ENCODE data around the gene PLCXD3.

PLCXD3 gene

GRCh38 chr5:41413074-41413473 is 97.3 kb downstream of the PLCXD3 start:
- no peak for DNase-seq (ENCODE audit: low read depth)

GRCh38 chr5:41412496-41412895 is 97.9 kb downstream of the PLCXD3 start:
- no peak for DNase-seq (ENCODE audit: low read depth)

GRCh38 chr5:41410737-41411136 is 99.7 kb downstream of the PLCXD3 start:
- DNase-seq (ENCODE audit: low read depth) = no peak

DNA sequence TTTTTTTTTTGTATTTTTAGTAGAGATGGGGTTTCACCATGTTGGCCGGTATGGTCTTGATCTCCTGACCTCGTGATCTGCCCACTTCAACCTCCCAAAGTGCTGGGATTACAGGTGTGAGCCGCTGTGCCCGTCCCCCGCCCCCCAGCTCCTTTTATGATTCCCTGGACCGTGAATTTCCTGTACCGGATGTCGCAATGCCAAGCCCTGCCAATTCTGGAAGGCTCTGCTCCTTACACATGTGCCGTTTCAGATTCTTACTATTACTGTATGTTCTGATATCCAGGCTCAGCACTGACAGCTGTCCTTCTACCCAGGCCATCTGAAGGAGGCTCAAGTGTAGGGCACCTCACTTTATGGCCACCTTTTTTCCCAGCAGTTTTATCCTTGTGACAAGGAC is 100.1 kb downstream of the PLCXD3 start:
- no peak for DNase-seq (ENCODE audit: low read depth)

DNA sequence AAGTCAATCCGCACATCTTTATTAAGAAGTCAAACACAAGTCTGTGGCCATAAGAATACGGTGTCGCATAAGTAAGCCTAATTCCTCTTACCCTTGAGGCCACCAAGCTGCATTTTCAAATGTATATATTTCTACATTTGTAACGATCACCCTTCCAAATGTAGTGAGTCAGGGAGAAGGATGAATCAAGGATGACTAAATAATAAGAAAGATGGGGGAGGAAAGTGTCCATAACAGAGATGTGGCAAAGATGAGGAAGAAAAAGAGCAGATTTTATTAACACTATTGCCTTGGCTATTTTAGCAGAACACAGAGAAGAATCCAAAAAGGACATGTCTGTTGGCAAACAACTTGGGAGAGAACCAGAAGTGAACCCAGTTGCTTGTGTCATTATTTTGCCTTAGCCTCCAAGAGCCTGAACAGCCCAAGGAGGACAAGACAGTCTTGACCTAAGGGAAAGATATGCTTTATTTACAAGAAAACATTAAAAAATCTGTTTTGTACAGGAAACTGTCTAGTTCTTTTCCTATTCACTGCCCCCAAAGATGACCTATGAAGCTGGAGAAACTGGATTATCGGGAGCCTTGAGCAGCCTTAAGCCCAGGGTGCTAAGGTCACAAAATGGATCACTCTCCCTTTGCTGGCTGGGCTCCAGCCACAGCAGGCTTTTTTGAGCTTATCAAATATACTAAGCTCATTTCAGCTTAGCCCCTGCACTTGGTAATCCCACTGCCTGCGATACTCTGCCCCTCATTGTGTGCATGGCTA is 101.5 kb downstream of the PLCXD3 start:
- DNase-seq (ENCODE audit: low read depth) = no peak

DNA sequence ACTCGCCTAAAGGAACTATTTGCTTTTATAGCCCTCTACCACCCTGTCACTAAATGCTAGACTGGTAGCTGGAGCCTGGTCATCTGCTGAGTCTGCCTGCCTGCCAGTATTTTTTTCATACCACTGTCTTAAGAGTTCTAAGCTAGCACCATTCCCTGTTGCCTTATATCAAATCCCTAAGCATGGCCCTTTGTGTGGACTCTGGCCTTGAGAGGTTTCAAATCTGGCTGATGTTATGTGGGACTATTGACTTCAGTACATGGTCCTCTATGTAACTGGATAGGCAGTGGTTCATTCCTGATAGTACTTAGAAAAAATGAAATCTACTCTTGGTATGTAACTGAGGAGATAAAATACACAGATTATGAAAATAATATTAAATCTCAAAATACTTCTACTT is 103.5 kb downstream of the PLCXD3 start:
- DNase-seq (ENCODE audit: low read depth) = no peak

DNA sequence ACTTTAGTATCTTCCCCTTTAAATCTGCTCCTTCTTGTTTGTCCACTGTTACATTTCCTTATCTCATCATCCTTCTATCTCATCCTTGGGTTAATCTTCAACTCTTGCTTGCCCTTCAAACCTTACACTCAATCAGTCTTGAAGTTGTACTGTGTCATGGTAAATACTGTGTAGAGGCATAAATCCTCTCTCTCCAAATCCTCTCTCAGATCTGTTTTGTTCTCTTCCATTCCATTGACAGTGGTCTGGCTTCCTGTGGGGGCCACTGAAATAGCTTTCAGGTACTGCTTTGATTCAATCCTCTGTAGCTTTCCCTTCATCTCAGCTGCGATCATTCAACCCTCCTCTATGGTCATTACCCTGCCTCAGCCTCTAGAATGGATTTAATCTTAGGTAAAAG is 104.0 kb downstream of the PLCXD3 start:
- no peak for DNase-seq (ENCODE audit: low read depth)

DNA sequence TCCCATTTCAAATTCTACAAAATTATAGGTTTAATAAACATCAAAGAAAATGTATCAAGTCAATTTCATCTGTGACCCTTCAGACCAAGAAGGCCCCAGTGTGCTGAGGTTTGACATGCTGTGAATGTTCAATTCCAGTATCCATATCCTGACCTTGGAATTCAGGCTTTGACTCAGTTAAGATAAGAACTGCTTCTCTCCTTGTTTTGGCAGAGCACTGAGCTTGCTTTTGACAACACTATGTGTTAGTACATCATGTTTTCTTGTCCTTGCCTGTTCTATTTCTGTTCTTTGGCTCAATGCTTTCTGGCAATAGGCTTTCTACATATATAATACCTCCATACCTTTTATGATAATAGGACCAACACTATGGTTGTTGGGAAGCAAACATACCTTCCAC is 105.6 kb downstream of the PLCXD3 start:
- no peak for DNase-seq (ENCODE audit: low read depth)

GRCh38 chr5:41403846-41404245 is 106.6 kb downstream of the PLCXD3 start:
- DNase-seq (ENCODE audit: low read depth) = no peak

DNA sequence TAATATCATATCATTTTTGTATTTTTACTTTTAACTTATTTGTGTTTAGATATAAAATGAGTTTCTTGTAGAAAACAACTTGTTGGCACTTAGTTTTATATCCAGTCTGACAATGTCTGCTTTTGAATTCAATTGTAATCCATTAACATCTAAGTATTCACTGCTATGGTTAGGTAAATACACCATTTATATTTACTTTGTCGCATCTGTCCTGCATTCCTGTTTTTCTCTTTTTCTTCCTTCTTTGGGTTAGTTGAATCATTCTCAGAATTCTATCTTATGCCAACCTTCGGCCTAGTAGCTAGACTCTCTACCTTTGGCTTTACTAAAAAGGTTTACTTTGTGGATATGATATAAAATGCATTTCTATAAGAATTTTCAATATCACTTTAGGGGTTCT is 107.6 kb downstream of the PLCXD3 start:
- DNase-seq (ENCODE audit: low read depth) = no peak

DNA sequence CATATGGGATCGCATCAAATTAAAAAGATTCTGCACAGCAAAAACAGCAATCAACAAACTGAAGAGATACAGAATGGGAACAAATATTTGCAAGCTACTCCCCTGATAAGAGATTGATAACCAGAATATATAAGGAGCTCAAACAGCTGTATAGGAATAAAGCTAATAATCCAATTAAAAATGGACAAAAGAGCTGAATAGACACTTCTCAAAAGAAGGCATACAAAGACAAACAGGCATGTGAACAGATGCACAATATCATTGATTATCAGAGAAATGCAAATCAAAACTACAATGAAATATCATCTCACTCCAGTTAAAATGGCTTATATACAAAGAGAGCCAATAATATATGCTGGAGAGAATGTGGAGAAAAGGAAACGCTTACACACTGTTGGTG is 110.6 kb downstream of the PLCXD3 start:
- DNase-seq (ENCODE audit: low read depth) = no peak

DNA sequence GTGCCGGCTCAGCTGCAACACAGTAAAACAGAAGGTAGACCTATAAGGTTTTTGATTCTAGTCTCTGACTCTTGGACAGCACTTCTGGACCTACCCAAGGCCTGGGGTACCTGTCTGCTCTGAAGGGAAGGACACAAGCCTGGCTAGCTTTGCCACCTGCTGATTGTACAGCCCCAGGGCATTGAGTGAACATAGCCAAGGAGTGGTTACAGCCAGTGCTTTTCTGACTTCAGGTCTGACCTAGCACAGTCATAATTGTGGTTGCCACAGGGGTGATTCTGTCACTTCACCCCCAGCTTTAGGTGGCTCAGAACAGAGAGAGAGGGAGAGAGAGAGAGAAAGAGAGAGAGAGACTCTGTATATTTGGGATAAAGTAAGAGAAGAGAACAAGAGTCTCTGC is 118.4 kb downstream of the PLCXD3 start:
- DNase-seq (ENCODE audit: low read depth) = no peak

GRCh38 chr5:41374631-41375030 is 135.8 kb downstream of the PLCXD3 start:
- DNase-seq (ENCODE audit: low read depth) = no peak

DNA sequence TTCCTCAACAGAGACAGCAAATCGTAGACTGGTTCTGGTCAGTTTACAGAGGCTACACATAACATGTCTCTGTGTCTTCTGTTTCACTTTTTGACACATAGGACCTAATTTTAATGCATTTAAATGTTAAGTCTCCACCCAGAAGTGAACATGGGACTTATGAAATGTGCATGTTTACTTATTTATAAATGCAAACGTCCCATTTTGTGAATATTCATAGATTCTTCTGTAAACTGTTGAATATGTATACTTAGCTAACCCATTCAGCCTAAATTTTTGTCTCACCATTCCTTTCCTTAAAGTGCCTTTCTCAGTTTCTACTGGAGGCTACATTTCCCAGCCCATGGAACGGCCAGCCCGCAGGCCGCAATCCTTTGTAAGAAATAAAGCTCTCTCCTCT is 137.2 kb downstream of the PLCXD3 start:
- DNase-seq (ENCODE audit: low read depth) = no peak

DNA sequence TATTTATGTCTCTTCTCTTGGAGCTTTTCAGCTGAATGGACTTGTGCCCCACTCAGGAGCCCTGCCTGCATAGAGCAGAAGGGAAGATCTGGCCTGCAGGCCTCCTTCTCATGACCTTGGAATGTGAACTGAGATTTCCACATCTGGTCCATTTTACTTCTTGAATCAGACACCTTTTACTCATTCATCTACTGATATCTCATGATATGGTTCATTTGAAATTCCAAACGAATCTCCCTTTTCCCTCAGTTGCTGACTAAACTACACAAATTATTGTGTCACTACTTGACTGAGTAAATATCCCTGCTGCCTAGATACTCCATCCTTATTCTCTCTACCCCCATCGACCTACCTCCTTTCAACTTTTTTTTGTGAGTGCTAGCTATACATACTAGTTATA is 138.7 kb downstream of the PLCXD3 start:
- DNase-seq (ENCODE audit: low read depth) = no peak

DNA sequence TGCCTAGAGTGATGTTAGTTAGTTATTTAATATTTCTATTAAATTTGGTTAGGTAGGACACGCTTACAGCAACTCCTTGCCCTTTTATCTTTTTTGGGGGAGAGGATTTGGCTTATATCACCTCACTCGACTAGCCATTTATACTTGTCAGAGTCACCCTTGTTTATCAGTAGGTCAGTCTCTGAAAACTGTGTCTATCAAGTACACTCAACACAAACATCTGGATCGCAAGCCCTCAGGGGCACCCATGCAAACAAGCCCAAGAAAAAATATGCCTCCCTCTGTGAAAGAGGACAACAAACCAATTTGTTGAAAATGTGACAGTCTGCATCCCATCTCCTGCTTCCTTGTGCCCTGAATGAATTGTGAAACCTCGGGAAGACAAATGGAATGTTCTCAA is 139.9 kb downstream of the PLCXD3 start:
- no peak for DNase-seq (ENCODE audit: low read depth)

GRCh38 chr5:41369799-41370198 is 140.6 kb downstream of the PLCXD3 start:
- no peak for DNase-seq (ENCODE audit: low read depth)

- no peak for DNase-seq (ENCODE audit: low read depth)
These were observed 142.2 kb downstream of the PLCXD3 start for GRCh38 chr5:41368158-41368557.

GRCh38 chr5:41365369-41365768 is 145.0 kb downstream of the PLCXD3 start:
- DNase-seq (ENCODE audit: low read depth) = no peak

- no peak for DNase-seq (ENCODE audit: low read depth)
These were observed 146.1 kb downstream of the PLCXD3 start for GRCh38 chr5:41364346-41364745.

GRCh38 chr5:41363343-41363986 is 146.9 kb downstream of the PLCXD3 start:
- no peak for DNase-seq (ENCODE audit: low read depth)

DNA sequence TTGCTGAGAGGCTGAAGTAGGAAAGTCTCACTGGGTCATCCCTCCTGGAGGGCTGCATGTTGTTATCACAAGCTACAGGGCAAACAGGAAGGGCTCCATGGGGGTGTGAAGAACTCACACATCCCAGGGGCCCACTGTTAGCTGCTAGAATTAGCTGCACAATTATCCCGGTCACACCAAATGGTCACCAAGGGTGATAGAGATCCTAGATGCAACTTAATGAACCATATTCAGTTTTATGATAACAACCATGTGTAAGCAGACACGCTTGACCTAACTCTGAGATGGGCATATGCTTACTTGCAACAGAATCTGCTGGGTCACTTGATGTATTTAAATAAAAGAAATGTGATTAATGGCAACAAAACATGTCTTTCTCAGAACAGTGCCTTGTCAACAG is 153.6 kb downstream of the PLCXD3 start:
- no peak for DNase-seq (ENCODE audit: low read depth)

DNA sequence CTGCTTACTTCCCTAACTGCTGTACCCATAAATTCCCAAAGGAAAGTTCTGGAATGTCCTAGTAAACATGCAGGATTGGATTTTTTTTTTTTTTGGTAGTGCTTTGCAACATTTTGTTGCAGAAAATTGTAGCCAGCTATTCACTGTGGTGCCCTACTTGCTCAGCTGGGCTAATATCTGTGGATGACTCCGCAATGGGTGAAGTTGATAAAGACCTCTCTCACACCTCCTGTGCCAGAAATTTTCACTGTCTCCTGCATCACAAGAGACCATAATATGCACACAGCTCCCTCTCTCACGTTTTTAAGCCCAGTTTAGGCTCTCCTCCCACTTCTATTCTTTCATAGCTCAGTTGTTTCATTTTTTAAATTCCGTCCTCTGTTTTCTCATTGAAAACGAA is 160.6 kb downstream of the PLCXD3 start:
- DNase-seq (ENCODE audit: low read depth) = no peak

- DNase-seq (ENCODE audit: low read depth) = no peak
These were observed 162.8 kb downstream of the PLCXD3 start for GRCh38 chr5:41347569-41347968.
